ENCODE results near the gene BSN.

GRCh38 chr3:49650637-49651036 lies 96.4 kb downstream of the BSN start:
- TF ChIP-seq, protein P1, sequence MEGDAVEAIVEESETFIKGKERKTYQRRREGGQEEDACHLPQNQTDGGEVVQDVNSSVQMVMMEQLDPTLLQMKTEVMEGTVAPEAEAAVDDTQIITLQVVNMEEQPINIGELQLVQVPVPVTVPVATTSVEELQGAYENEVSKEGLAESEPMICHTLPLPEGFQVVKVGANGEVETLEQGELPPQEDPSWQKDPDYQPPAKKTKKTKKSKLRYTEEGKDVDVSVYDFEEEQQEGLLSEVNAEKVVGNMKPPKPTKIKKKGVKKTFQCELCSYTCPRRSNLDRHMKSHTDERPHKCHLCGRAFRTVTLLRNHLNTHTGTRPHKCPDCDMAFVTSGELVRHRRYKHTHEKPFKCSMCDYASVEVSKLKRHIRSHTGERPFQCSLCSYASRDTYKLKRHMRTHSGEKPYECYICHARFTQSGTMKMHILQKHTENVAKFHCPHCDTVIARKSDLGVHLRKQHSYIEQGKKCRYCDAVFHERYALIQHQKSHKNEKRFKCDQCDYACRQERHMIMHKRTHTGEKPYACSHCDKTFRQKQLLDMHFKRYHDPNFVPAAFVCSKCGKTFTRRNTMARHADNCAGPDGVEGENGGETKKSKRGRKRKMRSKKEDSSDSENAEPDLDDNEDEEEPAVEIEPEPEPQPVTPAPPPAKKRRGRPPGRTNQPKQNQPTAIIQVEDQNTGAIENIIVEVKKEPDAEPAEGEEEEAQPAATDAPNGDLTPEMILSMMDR (IDR thresholded peaks at IDR 0.05) = no peak
- TF ChIP-seq POLR2A (IDR thresholded peaks at IDR 0.05) = no peak
